ENCODE data around the gene JSRP1.

JSRP1 gene

DNA sequence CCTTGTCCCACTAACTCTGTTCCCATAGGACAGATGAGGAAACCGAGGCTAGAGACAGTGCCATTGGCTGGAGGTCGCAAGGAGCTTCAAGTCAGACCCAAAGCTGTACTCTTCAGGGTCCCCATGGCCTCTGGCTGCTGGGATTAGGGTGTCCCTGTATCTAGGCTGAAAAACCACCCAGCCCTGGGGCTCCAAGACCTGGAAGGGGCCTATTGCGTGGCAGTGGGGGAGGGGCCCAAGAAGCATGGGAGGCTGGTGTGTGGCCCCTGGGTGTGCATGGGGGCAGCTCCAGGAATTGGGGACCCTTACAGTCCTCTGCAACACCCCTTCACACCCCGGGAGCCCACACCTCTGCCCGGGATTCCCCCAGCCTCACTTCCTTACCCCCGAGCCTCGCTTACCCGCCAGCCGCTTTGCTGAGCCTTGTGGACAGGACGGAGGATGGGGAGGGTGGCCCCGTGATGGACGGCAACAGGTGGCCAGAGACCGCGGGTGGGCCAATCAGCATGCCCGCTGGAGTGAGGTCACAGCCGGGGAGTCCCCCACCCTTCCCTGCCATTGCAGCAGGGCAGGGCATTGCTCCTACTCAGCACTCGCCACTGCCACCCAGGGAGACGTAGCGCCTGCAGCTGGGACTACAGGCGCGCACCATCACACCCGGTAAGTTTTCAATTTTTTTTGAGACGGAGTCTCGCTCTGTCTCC lies at the start of gene JSRP1:
Gene JSRP1 (minus strand): TSS at position 436 of the 704 bp plus-strand sequence. CDS start 1,103 bp downstream, outside the sequence.
- Histone ChIP-seq H3K4me1 (ENCODE audit: control insufficient read depth in 1 of 2, insufficient read depth in 1 of 2, low read depth in 1 of 2, low read length in 1 of 2) (peaks cover 27 to 29% of the 10 kb centered on the region in 2 experiments), H3K27ac (no peak within 1 kb of the TSS), H3K36me3 (no peaks in the 10 kb centered on the region), H3K4me3 (ENCODE audit: low read depth in 1 of 2, low read length in 1 of 2) (no peak within 1 kb of the TSS), H3K9me3 (no peaks in the 10 kb centered on the region), H3K27me3 (peaks cover 39% of the 10 kb centered on the region)
- no peak for TF ChIP-seq CTCF (IDR thresholded peaks at IDR 0.05)

- no peak for TF ChIP-seq CTCF (IDR thresholded peaks at IDR 0.05)
- no peaks in the 10 kb centered on the region for H3K9me3 ChIP-seq
- peaks cover 85% of the 10 kb centered on the region for H3K27me3 ChIP-seq
- peaks cover 31 to 51% of the 10 kb centered on the region in 2 experiments for H3K4me1 ChIP-seq (ENCODE audit: control insufficient read depth in 1 of 2, insufficient read depth in 1 of 2, low read depth in 1 of 2, low read length in 1 of 2)
- H3K36me3 ChIP-seq, result no peaks in the 10 kb centered on the region
- H3K4me3 ChIP-seq (ENCODE audit: low read depth in 1 of 2, low read length in 1 of 2), result no peak overlapping the region
- H3K27ac ChIP-seq, result no peak overlapping the region
Measured at GRCh38 chr19:2305452-2306280, 49.4 kb upstream of the JSRP1 start.

- Histone ChIP-seq H3K27ac (no peak overlapping the region), H3K9me3 (no peaks in the 10 kb centered on the region), H3K27me3 (peaks cover 61% of the 10 kb centered on the region), H3K36me3 (peaks cover 8% of the 10 kb centered on the region), H3K4me1 (ENCODE audit: control insufficient read depth in 1 of 2, insufficient read depth in 1 of 2, low read depth in 1 of 2, low read length in 1 of 2) (peaks cover 21 to 48% of the 10 kb centered on the region in 2 experiments), H3K4me3 (ENCODE audit: low read depth in 1 of 2, low read length in 1 of 2) (peak overlapping the region in 1 of 2 experiments; percentile 49)
- TF ChIP-seq CTCF (IDR thresholded peaks at IDR 0.05), result no peak
Measured at GRCh38 chr19:2303211-2303798, 47.1 kb upstream of the JSRP1 start.

- peak overlapping the region; percentile 54 for H3K27ac ChIP-seq
- peaks cover 8% of the 10 kb centered on the region for H3K36me3 ChIP-seq
- H3K9me3 ChIP-seq, result no peaks in the 10 kb centered on the region
- H3K4me3 ChIP-seq (ENCODE audit: low read depth in 1 of 2, low read length in 1 of 2), result peak overlapping the region; percentile 34 to 49
- TF ChIP-seq CTCF (IDR thresholded peaks at IDR 0.05), result no peak
- H3K27me3 ChIP-seq, result peaks cover 55% of the 10 kb centered on the region
- peaks cover 18 to 42% of the 10 kb centered on the region in 2 experiments for H3K4me1 ChIP-seq (ENCODE audit: control insufficient read depth in 1 of 2, insufficient read depth in 1 of 2, low read depth in 1 of 2, low read length in 1 of 2)
Measured at GRCh38 chr19:2302319-2303210, 46.3 kb upstream of the JSRP1 start.

DNA sequence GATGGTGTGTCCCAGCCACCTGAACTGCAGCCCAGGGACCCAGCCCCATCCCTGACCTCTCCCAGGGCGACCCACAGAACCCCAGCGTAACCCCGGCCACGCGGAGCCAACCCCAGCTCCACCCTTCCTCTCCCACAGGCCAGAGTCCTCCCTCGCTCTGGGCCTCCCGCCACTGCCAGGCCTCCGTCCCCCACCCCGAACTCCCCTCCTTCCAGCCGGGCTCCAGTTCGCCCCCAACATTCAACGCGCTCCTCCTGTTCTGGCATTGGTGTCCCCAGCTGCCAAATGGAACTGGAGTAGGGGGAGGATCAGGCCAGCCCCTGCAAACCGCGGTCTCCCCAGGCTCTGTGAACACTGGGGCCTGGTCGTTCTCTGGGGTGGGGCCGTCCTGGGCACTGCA lies 44.3 kb upstream of the JSRP1 start:
- Histone ChIP-seq H3K9me3 (no peaks in the 10 kb centered on the region), H3K36me3 (peaks cover 18% of the 10 kb centered on the region), H3K27me3 (peaks cover 35% of the 10 kb centered on the region), H3K4me3 (ENCODE audit: low read depth in 1 of 2, low read length in 1 of 2) (no peak overlapping the region), H3K27ac (peak overlapping the region; percentile 8), H3K4me1 (ENCODE audit: control insufficient read depth in 1 of 2, insufficient read depth in 1 of 2, low read depth in 1 of 2, low read length in 1 of 2) (peaks cover 22 to 46% of the 10 kb centered on the region in 2 experiments)
- no peak for TF ChIP-seq CTCF (IDR thresholded peaks at IDR 0.05)

Data from neutrophil (primary cell).